Cardiac septum (tissue), 1 donor: ENCODE data around the gene BBLN. TPM values are rescaled to one million over a fixed set of nuclear protein-coding genes. Genes with fewer than 3 reads are reported as not detected.

Experiments
- DNase-seq: peaks from one replicate; pipeline ENCODE4 v3.0.0-alpha.2; 2020; ENCODE audit warnings: low spot score
- intact Hi-C: fragments of 100-400 bp; cut with DNase I; formaldehyde crosslinking; loops from one replicate; pipeline ENCODE4 v1.14.0; 2022
- total RNA-seq: library from RNA; stranded (reverse); fragmentation: NEBNext Ultra II Directional; extraction: Animal tissue kit (Norgen Biotek cat#: 25700); gene quantifications from one replicate; pipeline ENCODE4 v1.2.1, GENCODE V29; 2021
- donor health status: DM: no; HTN: no; CAD: no.

Gene BBLN
- total RNA-seq, 1 donor from 2014 or later = 65.7 TPM

DNA sequence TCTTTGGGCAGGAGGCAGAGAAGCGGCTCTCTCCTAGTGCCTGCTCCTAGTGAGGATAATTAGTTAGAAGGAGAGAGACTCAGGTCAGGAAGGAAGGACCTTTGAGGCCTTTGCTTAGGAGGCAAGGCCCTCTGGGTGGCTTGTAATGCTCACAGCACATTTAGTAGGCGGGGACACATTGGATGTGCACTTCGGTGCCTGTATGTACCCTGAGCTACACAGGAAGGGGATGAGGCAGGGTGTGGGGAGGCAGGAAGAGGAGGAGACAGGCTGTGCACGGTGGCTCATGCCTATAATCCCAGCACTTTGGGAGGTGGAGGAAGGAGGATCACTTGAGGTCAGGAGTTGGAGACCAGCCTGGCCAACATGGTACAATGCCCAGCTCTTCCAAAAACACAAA is 18.0 kb upstream of the BBLN start:
- no peak for DNase-seq
- intact Hi-C loops = no loop called here

DNA sequence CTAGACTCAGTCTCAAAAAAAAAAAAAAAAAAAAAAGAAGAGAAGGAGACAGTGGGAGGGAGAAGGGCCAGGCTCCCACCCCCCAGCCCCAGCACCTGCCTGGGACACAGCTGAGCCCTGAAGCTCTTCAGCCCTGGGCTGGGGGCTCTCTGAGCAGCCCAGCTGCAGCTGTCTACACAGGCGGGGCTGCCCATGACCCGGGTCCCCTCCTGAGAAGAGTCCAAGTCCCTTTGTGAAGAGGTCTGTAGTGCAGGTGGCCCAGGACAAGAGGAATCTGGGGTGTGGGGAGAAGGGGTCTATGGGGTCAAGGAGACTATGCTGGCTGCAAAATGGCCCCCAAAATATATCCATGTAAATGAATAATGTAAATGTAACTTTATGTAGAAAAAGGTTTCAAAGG is 17.5 kb upstream of the BBLN start:
- intact Hi-C loops = no loop called here
- DNase-seq = no peak

DNA sequence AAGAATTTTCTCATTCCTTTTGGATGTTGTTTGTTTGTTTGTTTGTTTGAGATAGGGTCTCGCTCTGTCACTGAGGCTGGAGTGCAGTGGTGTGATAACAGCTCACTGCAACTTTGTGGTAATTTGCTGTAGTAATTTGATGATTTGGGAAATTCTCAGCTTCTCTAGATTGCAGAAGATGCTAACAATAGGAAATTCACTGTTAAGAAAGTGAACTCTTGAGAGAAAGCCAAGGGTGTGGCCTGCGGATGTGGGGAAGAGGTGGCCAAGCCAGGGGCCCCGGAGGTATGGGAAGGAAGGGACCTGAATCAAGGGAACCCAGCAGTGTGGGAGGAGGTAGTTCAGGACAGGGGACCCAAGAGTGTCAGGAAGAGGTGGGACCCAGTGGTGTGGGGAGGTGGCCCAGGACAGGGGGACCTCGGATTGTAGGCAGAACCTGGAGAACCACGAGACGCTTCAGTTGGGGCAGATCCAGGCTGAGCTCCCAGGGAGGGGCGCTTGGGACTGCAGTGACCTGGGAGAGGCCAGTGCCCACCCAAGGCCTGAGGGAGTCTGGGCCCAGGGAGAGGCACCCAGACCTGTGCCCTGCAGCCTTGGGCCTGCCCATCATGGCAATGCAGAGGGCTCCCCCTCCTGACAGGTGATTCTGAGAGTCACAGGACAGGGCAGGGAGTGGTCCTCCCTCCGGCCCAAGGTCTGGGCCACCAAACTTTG is 16.4 kb upstream of the BBLN start:
- intact Hi-C loops = no loop called here
- DNase-seq = no peak

DNA sequence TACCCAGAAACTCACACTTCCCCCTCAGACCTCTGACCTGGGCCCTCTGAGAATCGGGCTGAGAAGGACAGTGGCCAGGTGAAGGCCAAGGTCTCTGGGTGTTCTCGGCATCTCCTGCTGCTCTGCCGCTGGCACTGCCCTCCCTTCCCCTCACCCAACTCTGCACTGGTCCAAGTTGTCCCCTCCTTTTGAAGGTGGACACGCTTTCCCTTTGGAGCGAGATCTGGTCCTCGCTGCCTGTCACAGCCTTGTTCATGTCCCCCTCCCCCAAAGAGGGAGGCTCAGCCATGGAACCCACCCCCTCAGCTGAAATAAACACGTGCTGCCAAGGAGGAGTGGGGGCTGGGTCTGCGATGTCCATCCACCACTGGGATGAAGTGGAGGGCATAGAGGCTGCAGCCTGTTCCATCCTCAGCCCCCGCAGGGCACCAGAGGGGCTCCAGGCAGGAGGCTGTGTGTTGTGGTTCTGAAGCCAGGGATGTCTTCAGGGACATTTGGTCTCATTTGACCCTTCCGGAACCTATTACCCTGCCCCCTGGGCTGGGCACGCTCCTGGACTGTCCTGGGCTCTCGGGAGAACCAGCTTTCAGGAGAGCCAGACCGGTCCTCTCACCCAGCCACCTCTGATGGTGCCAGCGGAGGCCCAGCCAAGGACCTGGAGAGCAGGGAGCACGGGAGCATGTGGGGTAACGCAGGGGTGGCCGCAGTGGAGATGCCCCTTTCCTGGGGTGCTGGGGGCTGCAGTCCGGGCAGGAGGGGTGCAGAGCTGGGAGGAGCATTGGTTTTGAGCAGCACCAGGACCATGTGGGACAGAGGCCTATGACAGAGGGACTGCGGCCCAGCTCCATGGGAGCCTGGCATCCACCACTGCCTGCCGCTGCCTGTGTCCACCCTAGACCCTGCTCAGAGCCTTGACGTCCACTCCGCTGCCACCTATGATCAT is 15.6 kb upstream of the BBLN start:
- intact Hi-C loops = no loop called here
- DNase-seq = no peak

DNA sequence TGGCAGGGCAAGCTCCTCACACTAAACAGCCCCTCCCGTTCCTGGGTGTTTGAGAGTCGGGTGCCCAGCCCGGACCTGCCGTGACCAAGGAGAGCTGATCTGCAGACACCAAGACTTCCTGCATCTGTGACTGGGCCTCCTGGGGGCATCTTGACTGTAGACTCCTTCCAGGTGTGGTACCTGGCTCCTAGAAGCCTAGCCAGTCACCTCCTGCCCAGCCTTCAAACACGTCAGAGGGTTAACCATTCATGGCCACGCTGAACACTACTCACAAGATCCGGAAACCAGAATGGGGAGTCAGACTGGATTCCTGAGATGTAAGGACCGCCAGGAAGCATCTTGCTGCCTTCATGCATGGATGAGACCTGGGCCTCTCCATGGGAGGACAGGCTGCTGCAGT is 14.5 kb upstream of the BBLN start:
- no peak for DNase-seq
- intact Hi-C loops = no loop called here

DNA sequence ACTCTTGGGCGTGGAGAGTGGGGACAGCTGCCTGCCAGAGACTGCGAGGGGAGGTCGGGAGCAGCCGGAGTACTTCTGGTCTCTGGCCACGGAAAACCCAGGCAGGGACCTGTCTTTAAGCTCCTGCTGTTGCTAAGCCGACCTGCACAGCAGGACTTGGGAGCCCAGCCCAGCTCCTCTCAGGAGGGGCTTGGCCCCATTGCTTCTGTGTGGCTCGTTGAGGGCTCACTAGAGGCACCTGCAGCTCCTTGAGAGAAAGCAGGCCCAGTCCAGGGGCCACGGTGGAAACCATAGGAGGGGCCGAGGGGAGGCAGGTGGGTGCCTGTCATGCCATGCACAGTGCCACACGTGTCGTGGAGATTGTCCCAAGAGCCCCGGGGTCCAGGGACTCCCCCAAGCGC is 14.1 kb upstream of the BBLN start:
- no peak for DNase-seq
- intact Hi-C loops = no loop called here

DNA sequence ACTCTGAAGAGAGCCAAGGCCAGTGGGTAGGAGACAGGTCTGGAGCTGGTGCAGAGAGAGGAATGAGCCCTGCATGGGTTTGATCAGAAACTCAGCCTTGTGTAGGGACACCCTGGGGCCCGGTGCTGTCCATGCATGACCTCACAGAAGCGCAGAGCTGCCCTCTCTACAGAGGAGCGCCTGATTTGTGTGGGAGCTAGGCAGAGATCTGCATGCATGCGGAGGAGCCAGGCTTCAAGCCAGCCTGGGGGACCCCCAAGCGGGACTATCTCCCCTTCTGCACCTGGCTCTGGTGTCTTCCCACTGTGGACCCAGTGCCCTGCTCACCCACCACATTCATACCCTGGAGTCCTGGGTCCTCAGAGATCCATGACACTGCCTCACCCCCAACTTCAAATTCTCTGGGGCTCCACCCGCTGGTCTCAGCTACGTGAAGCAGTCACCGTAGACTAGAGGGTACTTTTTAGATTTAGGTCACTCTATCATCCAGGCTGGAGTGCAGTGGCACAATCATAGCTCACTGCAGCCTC is 13.4 kb upstream of the BBLN start:
- intact Hi-C loops = no loop called here
- no peak for DNase-seq

DNA sequence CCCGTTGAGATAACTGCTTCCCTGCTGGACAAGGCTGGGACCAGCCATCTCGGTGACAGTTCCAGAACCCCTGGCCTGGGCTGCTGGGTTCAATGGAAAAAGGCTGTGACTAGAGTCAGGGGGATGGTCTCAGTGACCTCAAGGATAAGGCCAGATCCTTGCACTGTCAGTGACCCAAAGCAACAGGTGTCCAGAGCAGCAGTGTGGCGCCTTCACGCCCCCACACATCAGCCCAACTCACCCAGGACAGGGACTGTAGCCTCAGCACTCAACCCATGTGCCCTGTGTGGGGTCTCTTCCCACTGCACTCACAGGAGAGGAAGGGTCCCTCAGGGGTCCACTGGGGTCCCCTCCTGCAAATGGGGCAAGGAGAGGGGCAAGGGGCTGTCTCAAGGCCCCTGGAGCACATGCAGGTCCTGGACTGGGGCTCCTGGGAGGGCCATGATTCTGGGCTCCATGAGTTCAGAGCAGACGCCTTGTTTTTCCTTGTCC is 11.5 kb upstream of the BBLN start:
- intact Hi-C loops = no loop called here
- DNase-seq = no peak

DNA sequence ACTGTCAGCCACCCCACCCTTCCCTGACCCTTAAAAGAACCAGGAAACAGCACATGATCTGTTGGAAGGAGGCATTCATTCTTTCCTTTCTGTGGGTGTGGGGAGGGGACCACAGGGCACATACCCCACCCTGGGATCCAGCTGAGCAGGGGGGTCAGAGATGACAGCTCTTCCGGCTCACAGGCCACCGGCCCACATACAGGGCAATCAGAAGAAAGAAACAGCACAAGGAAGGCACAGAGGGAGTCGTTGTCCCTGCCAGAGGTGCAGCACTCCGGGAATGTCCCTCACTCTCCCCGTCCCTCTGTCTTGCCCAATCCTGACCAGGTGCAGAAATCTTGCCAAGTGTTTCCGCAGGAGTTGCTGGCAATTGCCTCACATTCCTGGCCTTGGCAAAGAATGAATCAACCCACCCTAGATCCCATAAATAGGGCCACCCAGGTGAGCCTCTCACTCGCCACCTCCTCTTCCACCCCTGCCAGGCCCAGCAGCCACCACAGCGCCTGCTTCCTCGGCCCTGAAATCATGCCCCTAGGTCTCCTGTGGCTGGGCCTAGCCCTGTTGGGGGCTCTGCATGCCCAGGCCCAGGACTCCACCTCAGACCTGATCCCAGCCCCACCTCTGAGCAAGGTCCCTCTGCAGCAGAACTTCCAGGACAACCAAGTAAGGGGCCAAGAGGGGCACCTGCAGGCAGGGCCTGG is 10.9 kb upstream of the BBLN start, which contains the start of gene LCN2:
Gene LCN2 (plus strand): TSS at position 453 of the 701 bp plus-strand sequence. CDS start 73 bp downstream, at position 526.
- DNase-seq = no peak
- intact Hi-C loops = no loop called here

DNA sequence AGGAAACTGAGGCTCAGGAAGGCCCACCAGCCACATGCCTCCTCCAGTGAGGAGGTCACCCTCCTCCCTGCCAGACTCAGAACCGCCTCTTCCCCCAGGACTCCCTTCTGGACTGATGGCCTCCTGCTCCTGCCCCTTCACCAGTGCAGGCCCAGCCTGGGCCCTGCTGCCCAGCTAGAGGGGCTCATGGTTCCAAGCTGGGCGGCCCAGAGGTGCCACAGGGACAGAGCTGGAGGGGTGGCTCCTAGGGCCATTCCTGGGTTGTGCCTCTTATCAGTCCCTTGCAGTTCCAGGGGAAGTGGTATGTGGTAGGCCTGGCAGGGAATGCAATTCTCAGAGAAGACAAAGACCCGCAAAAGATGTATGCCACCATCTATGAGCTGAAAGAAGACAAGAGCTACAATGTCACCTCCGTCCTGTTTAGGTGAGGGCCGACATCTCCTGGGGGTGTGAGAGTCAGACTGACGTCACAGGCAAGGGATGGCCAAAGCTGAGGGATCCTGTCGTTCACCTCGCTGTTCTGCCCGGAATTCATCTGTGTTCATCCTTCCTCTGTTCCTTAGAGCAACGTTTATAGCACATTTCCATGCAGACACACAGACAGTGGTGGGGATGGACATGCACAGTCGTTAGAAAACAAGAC is 10.0 kb upstream of the BBLN start:
- intact Hi-C loops = no loop called here
- DNase-seq = peak; percentile 50

DNA sequence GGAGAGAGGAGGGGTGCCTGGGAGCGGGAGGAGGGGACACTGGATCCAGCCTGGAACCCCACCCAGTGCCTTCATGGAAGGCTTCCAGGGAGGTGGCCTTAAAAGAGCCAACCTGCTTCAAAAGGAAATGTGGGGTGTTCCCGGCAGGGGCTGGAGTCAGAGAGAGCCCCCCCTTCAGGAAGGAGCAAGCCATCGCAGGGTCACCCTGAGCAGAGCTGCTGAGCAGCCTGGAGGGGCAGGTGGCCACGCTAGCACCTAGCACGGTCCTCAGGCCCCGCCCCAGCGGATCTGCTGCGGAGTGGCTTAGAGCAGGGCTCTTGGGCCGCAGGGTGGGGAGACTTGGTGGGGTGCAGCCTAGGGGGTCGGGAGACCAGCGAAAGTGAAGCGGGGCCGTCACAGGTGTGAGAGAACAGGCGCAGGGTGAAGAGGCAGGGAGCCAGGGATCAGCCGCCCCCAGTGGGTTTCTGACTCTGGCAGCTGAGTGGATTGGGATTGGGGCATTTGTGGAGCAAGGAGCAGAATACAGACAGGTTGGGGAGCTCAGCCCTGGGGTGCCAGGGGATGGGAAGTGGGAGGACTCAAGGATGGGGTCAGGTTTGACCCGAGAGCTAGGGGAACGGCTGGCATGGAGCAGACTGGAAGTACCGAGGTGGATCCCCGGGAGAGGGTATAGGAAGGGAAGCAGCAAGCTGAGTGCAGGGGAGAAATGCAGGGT is 9.3 kb upstream of the BBLN start:
- DNase-seq = peak; percentile 60

DNA sequence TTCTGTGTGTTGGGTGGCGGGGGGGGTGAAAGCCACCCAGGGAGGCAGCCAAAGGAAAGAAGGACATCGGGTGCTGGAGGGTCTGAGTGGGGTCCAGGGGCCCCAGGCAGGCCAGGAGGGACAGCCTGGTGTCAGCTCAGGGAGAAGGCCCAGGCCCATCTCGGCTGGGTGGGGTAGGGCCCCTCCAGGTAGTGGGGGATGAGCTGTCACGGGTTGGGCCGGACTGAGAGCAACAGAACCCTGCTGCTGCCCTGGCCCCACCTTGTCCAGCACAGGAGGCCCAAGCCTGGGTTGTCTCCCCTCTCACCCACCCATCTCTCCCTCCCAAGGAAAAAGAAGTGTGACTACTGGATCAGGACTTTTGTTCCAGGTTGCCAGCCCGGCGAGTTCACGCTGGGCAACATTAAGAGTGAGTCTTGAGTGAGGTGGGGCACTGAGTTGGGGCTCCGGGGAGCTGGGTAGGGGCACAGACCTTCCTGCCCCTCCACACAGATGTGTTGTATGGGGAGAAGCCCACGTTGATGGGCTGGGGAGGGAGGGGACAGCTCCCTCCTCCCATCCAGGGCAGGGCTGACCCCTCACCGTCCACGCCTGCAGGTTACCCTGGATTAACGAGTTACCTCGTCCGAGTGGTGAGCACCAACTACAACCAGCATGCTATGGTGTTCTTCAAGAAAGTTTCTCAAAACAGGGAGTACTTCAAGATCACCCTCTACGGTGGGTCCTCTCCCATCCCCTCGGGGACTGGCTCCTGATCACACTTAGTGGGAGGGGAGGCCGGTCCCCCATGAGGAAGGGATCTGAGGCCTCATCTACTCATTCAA is 8.5 kb upstream of the BBLN start:
- DNase-seq = peak; percentile 71
- intact Hi-C loops = no loop called here

More for the DNA sequence above, 9.3 kb upstream of the BBLN start:
- intact Hi-C loops = no loop called here

DNA sequence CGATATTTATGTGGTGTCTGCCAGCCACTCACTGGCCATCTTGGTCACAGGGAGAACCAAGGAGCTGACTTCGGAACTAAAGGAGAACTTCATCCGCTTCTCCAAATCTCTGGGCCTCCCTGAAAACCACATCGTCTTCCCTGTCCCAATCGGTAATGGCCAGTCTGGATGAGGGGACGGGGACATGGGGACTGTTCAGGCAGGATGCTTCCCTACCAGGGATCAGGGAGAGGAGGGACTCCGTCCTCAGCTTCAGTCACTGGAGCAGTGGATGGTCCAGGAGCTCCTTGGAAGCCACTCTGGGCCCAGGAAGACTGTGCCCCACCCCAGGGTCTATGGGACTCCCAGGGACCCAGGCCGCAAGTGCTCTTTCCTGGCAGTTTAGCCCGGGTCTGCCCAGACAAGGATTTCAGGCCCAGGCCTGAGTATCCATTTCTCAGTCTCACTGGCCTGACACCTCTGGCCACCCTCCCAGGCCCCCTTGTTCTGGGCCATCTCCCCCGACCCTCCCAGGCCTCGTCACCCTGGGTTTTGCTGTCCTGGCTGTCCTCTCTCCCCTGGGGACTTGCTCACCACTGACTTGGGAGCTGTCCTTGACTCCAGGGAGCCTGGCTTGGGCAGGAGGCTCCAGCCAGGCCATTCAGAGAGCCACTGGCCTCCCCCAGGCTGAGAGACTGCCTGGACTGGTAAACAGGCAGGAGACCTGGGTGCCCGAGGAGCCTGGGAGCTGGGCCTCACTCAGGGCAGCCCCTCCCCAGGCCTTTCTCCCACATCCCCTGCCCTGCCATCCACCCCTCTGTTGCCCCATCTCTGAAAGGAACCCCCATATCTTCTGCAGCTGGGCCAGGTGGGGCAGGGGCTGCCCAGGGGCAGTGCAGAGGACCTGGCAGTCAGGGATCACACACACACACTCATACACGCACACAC is 7.7 kb upstream of the BBLN start:
- intact Hi-C loops = no loop called here
- no peak for DNase-seq

DNA sequence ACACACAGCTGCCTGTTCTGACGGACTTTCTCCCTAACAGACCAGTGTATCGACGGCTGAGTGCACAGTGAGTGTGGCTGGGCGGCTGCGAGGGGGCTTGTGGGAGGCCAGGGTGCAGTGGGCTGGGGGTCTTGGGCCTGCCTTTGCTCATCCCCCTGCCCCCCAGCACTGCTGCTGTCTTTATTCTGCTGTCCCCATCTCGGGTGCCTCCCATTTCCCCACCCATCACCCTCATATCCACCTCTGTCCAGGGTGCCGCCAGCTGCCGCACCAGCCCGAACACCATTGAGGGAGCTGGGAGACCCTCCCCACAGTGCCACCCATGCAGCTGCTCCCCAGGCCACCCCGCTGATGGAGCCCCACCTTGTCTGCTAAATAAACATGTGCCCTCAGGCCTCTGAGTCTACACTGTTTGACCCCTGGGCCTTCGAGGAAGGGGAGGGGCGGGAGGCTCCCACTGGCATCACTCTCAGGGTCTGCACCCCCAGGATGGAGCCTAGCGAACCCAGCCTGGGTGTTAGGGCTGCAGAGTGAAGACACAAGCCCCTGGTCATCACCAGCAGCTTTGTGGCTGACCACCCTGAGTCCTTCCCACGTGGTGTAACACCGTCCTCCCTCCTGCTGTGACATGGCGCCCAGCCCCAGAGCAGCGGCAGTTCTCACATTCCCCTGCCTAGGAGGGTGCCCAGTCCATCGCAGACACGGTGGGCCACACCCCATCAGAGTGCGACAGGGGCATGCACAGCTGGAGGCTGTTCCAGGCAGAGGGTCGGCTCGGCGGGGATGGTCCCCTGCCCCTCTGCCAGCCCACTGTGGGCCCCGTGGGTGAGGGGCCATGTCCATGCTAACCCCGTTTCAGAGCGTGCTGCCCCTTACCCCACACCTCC is 6.8 kb upstream of the BBLN start:
- DNase-seq = no peak
- intact Hi-C loops = no loop called here

DNA sequence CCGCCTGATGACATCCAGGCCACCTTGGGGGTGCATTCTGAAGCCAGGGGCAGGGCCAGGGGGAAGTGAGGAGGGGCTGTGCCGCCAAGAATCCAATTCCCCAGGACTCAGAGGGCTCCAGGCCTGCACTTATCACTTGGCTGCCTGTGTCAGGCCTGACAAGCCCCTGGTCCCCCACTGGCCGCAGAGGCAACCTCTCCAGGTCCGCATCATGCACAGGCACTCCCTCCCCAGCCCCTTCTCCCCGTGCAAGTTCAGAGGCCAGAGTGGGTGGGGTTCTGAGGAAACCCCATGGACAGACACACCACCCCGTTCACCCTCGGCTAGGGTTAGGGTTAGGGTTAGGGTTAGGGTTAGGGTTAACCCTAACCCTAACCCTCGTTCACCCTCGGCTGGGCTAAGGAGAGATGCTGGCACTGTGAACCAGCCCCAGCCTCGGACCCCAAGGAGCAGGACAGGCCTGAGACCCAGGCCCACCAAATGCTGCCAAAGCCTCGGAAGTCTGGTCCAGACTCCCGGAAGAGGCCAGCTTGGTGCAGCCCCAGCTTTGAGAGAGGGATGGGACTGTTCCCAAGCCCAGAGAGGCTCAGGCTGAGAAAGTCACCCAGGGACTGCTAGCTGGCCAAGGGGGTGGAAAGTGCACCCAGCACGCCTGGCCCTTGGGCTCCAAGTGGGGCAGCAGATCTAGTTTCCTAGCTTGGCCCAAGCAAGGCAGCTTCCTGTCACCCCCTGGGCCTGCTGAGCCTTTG is 5.9 kb upstream of the BBLN start:
- intact Hi-C loops = no loop called here

More for the DNA sequence above, 5.9 kb upstream of the BBLN start:
- DNase-seq = no peak
